SK-N-SH (cell line): ENCODE results near the gene RNF149.

Source experiments
- NFIC ChIP-seq: IDR thresholded peaks from 2 replicates; pipeline ENCODE4 v1.4.0; 2012; ENCODE audit warnings: borderline replicate concordance
- POLR2AphosphoS5 ChIP-seq: IDR thresholded peaks from 2 replicates; pipeline ENCODE4 v1.6.1; 2012; ENCODE audit warnings: low read depth, low read length

GRCh38 chr2:101232770-101233169 lies 75.7 kb downstream of the RNF149 start:
- TF ChIP-seq NFIC, result no peak
- no peak for TF ChIP-seq POLR2AphosphoS5
